Stimulated activated naive B cell treated with anti-CD40 and anti-IgM and Interleukin-4, amounts not matched to agents 10 μg/mL and 1 μg/mL and 100 μg/mL, for 72 hours (primary cell): ENCODE results near the gene SUMO2.
"Not testable (repeated sequence)": the region's sequence is repeated elsewhere in the genome, so short reads cannot be mapped to it uniquely, and the experiment has no call there.

ENCODE experiments used
- ATAC-seq, 2 donors: fragments of 150-1000 bp; cut with Tn5 transposase; replicated peaks; 2 replicates each; pipeline ENCODE4 v1.10.0; 2021; ENCODE audit warnings: moderate library complexity in 1 of 2
- DNase-seq: peaks from one replicate; pipeline ENCODE4 v3.0.0; 2021
- H3K27ac Mint-ChIP-seq: one replicate; pipeline ENCODE4 v1.8.0; 2022; ENCODE audit warnings: mild to moderate bottlenecking, mixed read lengths
- H3K27me3 Mint-ChIP-seq, 2 donors: one replicate each; pipeline ENCODE4 v1.8.0; 2022; ENCODE audit warnings: mixed read lengths in 2 of 2
- H3K36me3 Mint-ChIP-seq, 2 donors: one replicate each; pipeline ENCODE4 v1.8.0; 2022; ENCODE audit warnings: mixed read lengths in 2 of 2, mild to moderate bottlenecking in 1 of 2
- H3K4me1 Mint-ChIP-seq, 2 donors: one replicate each; pipeline ENCODE4 v1.8.0; 2022; ENCODE audit warnings: mixed read lengths in 2 of 2, mild to moderate bottlenecking in 1 of 2
- H3K4me3 Mint-ChIP-seq, 2 donors: one replicate each; pipeline ENCODE4 v1.8.0; 2022; ENCODE audit warnings: mild to moderate bottlenecking in 2 of 2, mixed read lengths in 2 of 2, moderate library complexity in 1 of 2
- H3K9me3 Mint-ChIP-seq, 2 donors: one replicate each; pipeline ENCODE4 v1.8.0; 2022; ENCODE audit warnings: mixed read lengths in 2 of 2, mild to moderate bottlenecking in 1 of 2

SUMO2 gene

GRCh38 chr17:75182569-75183436, at the start of gene SUMO2:
SUMO2 (minus strand) TSS chr17:75182959; CDS start chr17:75182834, 125 bp downstream.
- H3K4me3 Mint-ChIP-seq = peak within 1 kb of the TSS; percentile 87 to 91
- ATAC-seq = peak; percentile 83 to 87
- peaks cover 18 to 35% of the 10 kb centered on the region in 2 donors for H3K4me1 Mint-ChIP-seq
- H3K9me3 Mint-ChIP-seq = no peaks in the 10 kb centered on the region
- H3K36me3 Mint-ChIP-seq = peaks cover 8 to 12% of the 10 kb centered on the region in 2 donors
- H3K27ac Mint-ChIP-seq = peak within 1 kb of the TSS; percentile 98
- H3K27me3 Mint-ChIP-seq = no peaks in the 10 kb centered on the region
- peak; percentile 92 for DNase-seq

- Mint-ChIP-seq H3K27ac (no peak overlapping the region), H3K27me3 (no peaks in the 10 kb centered on the region), H3K9me3 (no peaks in the 10 kb centered on the region), H3K36me3 (peaks cover 41 to 54% of the 10 kb centered on the region in 2 donors), H3K4me3 (no peak overlapping the region), H3K4me1 (peaks cover 0 to 5% of the 10 kb centered on the region in 2 donors)
- ATAC-seq (no peak), DNase-seq (no peak)
Observed at GRCh38 chr17:75231741-75232464, 49.1 kb upstream of the SUMO2 start.

GRCh38 chr17:75231071-75231470, 48.3 kb upstream of the SUMO2 start:
- DNase-seq = no peak
- H3K9me3 Mint-ChIP-seq = no peaks in the 10 kb centered on the region
- H3K27ac Mint-ChIP-seq = peak overlapping the region; percentile 57
- no peaks in the 10 kb centered on the region for H3K27me3 Mint-ChIP-seq
- H3K36me3 Mint-ChIP-seq = peaks cover 41 to 46% of the 10 kb centered on the region in 2 donors
- H3K4me1 Mint-ChIP-seq = peaks cover 0 to 5% of the 10 kb centered on the region in 2 donors
- ATAC-seq = no peak
- no peak overlapping the region for H3K4me3 Mint-ChIP-seq

GRCh38 chr17:75228847-75229246, 46.1 kb upstream of the SUMO2 start:
- peak overlapping the region; percentile 11 for H3K27ac Mint-ChIP-seq
- H3K36me3 Mint-ChIP-seq = peaks cover 40 to 45% of the 10 kb centered on the region in 2 donors
- H3K4me1 Mint-ChIP-seq = peaks cover 0 to 5% of the 10 kb centered on the region in 2 donors
- H3K27me3 Mint-ChIP-seq = no peaks in the 10 kb centered on the region
- DNase-seq = no peak
- no peak for ATAC-seq
- H3K9me3 Mint-ChIP-seq = no peaks in the 10 kb centered on the region
- no peak overlapping the region for H3K4me3 Mint-ChIP-seq

GRCh38 chr17:75228305-75228704, 45.5 kb upstream of the SUMO2 start:
- Mint-ChIP-seq H3K4me1 (peaks cover 0 to 5% of the 10 kb centered on the region in 2 donors), H3K9me3 (no peaks in the 10 kb centered on the region), H3K36me3 (peaks cover 42 to 45% of the 10 kb centered on the region in 2 donors), H3K4me3 (no peak overlapping the region), H3K27ac (peak overlapping the region; percentile 11), H3K27me3 (no peaks in the 10 kb centered on the region)
- peak; percentile 29 to 36 for ATAC-seq
- no peak for DNase-seq

- H3K4me3 Mint-ChIP-seq = no peak overlapping the region
- peaks cover 0 to 5% of the 10 kb centered on the region in 2 donors for H3K4me1 Mint-ChIP-seq
- no peaks in the 10 kb centered on the region for H3K9me3 Mint-ChIP-seq
- no peak overlapping the region for H3K27ac Mint-ChIP-seq
- H3K36me3 Mint-ChIP-seq = peaks cover 42% of the 10 kb centered on the region in 2 donors
- no peaks in the 10 kb centered on the region for H3K27me3 Mint-ChIP-seq
- ATAC-seq (no peak), DNase-seq (no peak)
Observed at GRCh38 chr17:75227729-75228128, 45.0 kb upstream of the SUMO2 start.

GRCh38 chr17:75225016-75225415, 42.3 kb upstream of the SUMO2 start:
- Mint-ChIP-seq H3K4me3 (no peak overlapping the region), H3K36me3 (peaks cover 32 to 33% of the 10 kb centered on the region in 2 donors), H3K27me3 (no peaks in the 10 kb centered on the region), H3K4me1 (peaks cover 4 to 5% of the 10 kb centered on the region in 2 donors), H3K27ac (no peak overlapping the region), H3K9me3 (no peaks in the 10 kb centered on the region)
- DNase-seq (no peak), ATAC-seq (no peak)

GRCh38 chr17:75219815-75220214, 37.1 kb upstream of the SUMO2 start:
- no peak overlapping the region for H3K27ac Mint-ChIP-seq
- H3K9me3 Mint-ChIP-seq = no peaks in the 10 kb centered on the region
- H3K4me1 Mint-ChIP-seq = peaks cover 0 to 4% of the 10 kb centered on the region in 2 donors
- peaks cover 44 to 55% of the 10 kb centered on the region in 2 donors for H3K36me3 Mint-ChIP-seq
- DNase-seq (no peak), ATAC-seq (no peak)
- no peak overlapping the region for H3K4me3 Mint-ChIP-seq
- H3K27me3 Mint-ChIP-seq = no peaks in the 10 kb centered on the region

- DNase-seq (no peak), ATAC-seq (no peak)
- Mint-ChIP-seq H3K4me1 (peaks cover 0 to 4% of the 10 kb centered on the region in 2 donors), H3K36me3 (peaks cover 45 to 55% of the 10 kb centered on the region in 2 donors), H3K4me3 (no peak overlapping the region), H3K27me3 (no peaks in the 10 kb centered on the region), H3K27ac (no peak overlapping the region), H3K9me3 (no peaks in the 10 kb centered on the region)
Observed at GRCh38 chr17:75218131-75218530, 35.4 kb upstream of the SUMO2 start.

- Mint-ChIP-seq H3K9me3 (no peaks in the 10 kb centered on the region), H3K4me1 (peaks cover 10 to 21% of the 10 kb centered on the region in 2 donors), H3K4me3 (no peak overlapping the region), H3K27me3 (no peaks in the 10 kb centered on the region), H3K36me3 (peaks cover 12 to 13% of the 10 kb centered on the region in 2 donors), H3K27ac (no peak overlapping the region)
- DNase-seq = no peak
- no peak for ATAC-seq
Observed at GRCh38 chr17:75209061-75209460, 26.3 kb upstream of the SUMO2 start.

GRCh38 chr17:75208161-75208560, 25.4 kb upstream of the SUMO2 start:
- Mint-ChIP-seq H3K4me3 (no peak overlapping the region), H3K27me3 (no peaks in the 10 kb centered on the region), H3K27ac (no peak overlapping the region), H3K4me1 (peaks cover 10 to 22% of the 10 kb centered on the region in 2 donors), H3K9me3 (no peaks in the 10 kb centered on the region), H3K36me3 (peaks cover 9% of the 10 kb centered on the region in 2 donors)
- ATAC-seq = no peak
- DNase-seq = no peak

GRCh38 chr17:75207760-75208159, 25.0 kb upstream of the SUMO2 start:
- Mint-ChIP-seq H3K27me3 (no peaks in the 10 kb centered on the region), H3K4me3 (no peak overlapping the region), H3K9me3 (no peaks in the 10 kb centered on the region), H3K4me1 (peaks cover 10 to 22% of the 10 kb centered on the region in 2 donors), H3K36me3 (peaks cover 7 to 9% of the 10 kb centered on the region in 2 donors), H3K27ac (no peak overlapping the region)
- ATAC-seq (no peak), DNase-seq (no peak)

GRCh38 chr17:75207050-75207407, 24.3 kb upstream of the SUMO2 start:
- H3K27me3 Mint-ChIP-seq, H3K36me3 Mint-ChIP-seq, H3K9me3 Mint-ChIP-seq, DNase-seq, ATAC-seq: not testable (repeated sequence)
- peaks cover 10 to 22% of the 10 kb centered on the region in 2 donors for H3K4me1 Mint-ChIP-seq
- H3K4me3 Mint-ChIP-seq = peak overlapping the region; percentile 98
- H3K27ac Mint-ChIP-seq = peak overlapping the region; percentile 62

- Mint-ChIP-seq H3K27ac (peak overlapping the region; percentile 99), H3K4me1 (peaks cover 13 to 22% of the 10 kb centered on the region in 2 donors), H3K36me3 (peaks cover 4% of the 10 kb centered on the region in 2 donors), H3K4me3 (peak overlapping the region; percentile 98), H3K27me3 (no peaks in the 10 kb centered on the region), H3K9me3 (no peaks in the 10 kb centered on the region)
- ATAC-seq (peak in 1 of 2 donors; percentile 30), DNase-seq (no peak)
Observed at GRCh38 chr17:75205793-75206163, 23.0 kb upstream of the SUMO2 start.
